H1 (cell line): ENCODE data around the gene TNP2. TPM values are rescaled to one million over a fixed set of nuclear protein-coding genes. Genes with fewer than 3 reads are reported as not detected.

ENCODE experiments used
- CTCF ChIA-PET: fragments of 300-600 bp; sonication (Branson Sonifier 250); formaldehyde crosslinking; loops from one replicate; lab custom pipeline; 2021; ENCODE audit not compliant: partially characterized antibody; lab: Charles Lee
- POLR2A ChIA-PET: fragments of 300-600 bp; sonication (Branson Sonifier 250); formaldehyde crosslinking; loops from one replicate; lab custom pipeline; 2021; ENCODE audit warnings: inconsistent platforms; ENCODE audit not compliant: partially characterized antibody; lab: Charles Lee
- DNase-seq, 2 experiments: peaks; one replicate each; pipeline versions ENCODE4 v3.0.0 to v3.0.0-alpha.2; 2010 to 2022; ENCODE audit warnings: low spot score in 2 of 2, low read depth in 1 of 2, mixed read lengths in 1 of 2
- FAIRE-seq: peaks from 2 replicates; lab custom pipeline; 2011; peaks lifted over from hg19 to GRCh38; lab: Jason Lieb, UNC
- H2AFZ ChIP-seq: 2 replicates; pipeline ENCODE4 v1.8.1; 2012; ENCODE audit warnings: low read length, inconsistent platforms
- H2AK5ac ChIP-seq: 2 replicates; pipeline ENCODE4 v1.6.1; 2013; ENCODE audit warnings: low read depth, low read length
- H2BK120ac ChIP-seq: replicated peaks from 2 replicates; pipeline ENCODE3; 2013; ENCODE audit warnings: low read depth, low read length, inconsistent platforms
- H2BK12ac ChIP-seq: 2 replicates; pipeline ENCODE4 v1.6.1; 2013; ENCODE audit warnings: low read depth, low read length
- H2BK15ac ChIP-seq: 2 replicates; pipeline ENCODE4 v1.6.1; 2013; ENCODE audit warnings: low read length
- H2BK20ac ChIP-seq: 2 replicates; pipeline ENCODE4 v1.6.1; 2013; ENCODE audit warnings: low read length
- H2BK5ac ChIP-seq: 2 replicates; pipeline ENCODE4 v1.6.1; 2013; ENCODE audit warnings: low read depth, low read length
- H3K14ac ChIP-seq: 2 replicates; pipeline ENCODE4 v1.6.1; 2013; ENCODE audit warnings: inconsistent platforms; ENCODE audit not compliant: insufficient read length
- H3K18ac ChIP-seq: 2 replicates; pipeline ENCODE4 v1.6.1; 2013; ENCODE audit warnings: low read length; ENCODE audit errors: extremely low read depth
- H3K23ac ChIP-seq: 2 replicates; pipeline ENCODE4 v1.6.1; 2013; ENCODE audit warnings: inconsistent platforms; ENCODE audit not compliant: insufficient read length
- H3K23me2 ChIP-seq: 2 replicates; pipeline ENCODE4 v1.6.1; 2013; ENCODE audit warnings: low read depth, low read length
- H3K27ac ChIP-seq: 2 replicates; pipeline ENCODE4 v1.6.1; 2011; ENCODE audit warnings: low read depth, low read length, inconsistent platforms
- H3K27me3 ChIP-seq, 4 experiments: replicated peaks in 1 of 4; 1 replicate in 1 of 4; 2 replicates in 3 of 4; pipeline versions ENCODE4 v1.6.1 to v1.8.1; 2011 to 2013; ENCODE audit warnings: low read length in 3 of 4, mild to moderate bottlenecking in 3 of 4, inconsistent platforms in 2 of 4, mixed read lengths in 2 of 4, moderate library complexity in 1 of 4; ENCODE audit not compliant: control insufficient read depth in 3 of 4, insufficient read depth in 3 of 4; ENCODE audit errors: extremely low read depth in 1 of 4
- H3K36me3 ChIP-seq, 4 experiments: 2 replicates each; pipeline versions ENCODE4 v1.6.1 to v1.8.1; 2011 to 2013; ENCODE audit warnings: mild to moderate bottlenecking in 4 of 4, low read length in 3 of 4, moderate library complexity in 2 of 4, control low read depth in 1 of 4, inconsistent platforms in 1 of 4; ENCODE audit not compliant: insufficient read depth in 4 of 4, control insufficient read depth in 2 of 4
- H3K4ac ChIP-seq: replicated peaks from 2 replicates; pipeline ENCODE3; 2013; ENCODE audit warnings: low read length, low read depth, mixed read lengths, inconsistent platforms; ENCODE audit not compliant: insufficient read length
- H3K4me1 ChIP-seq, 4 experiments: replicated peaks in 1 of 4; 1 replicate in 1 of 4; 2 replicates in 3 of 4; pipeline versions ENCODE4 v1.6.1 to v1.8.1; 2011 to 2013; ENCODE audit warnings: low read length in 3 of 4, inconsistent platforms in 2 of 4, mixed read lengths in 1 of 4; ENCODE audit not compliant: insufficient read depth in 4 of 4, control insufficient read depth in 3 of 4
- H3K4me2 ChIP-seq, 2 experiments: 2 replicates each; pipeline versions ENCODE4 v1.6.1 to v1.8.1; 2011 to 2013; ENCODE audit warnings: low read depth in 2 of 2, low read length in 2 of 2, control low read depth in 1 of 2, inconsistent platforms in 1 of 2, mild to moderate bottlenecking in 1 of 2; ENCODE audit not compliant: insufficient read depth in 1 of 2
- H3K4me3 ChIP-seq, 4 experiments: fragments of 200-600, 300-600 bp in 1 of 4; sonication (generic), shearing (Covaris generic), sonication (Bioruptor Twin) in 1 of 4; 2 replicates each; pipeline versions ENCODE4 v1.5.1 to v1.8.1; 2011 to 2016; ENCODE audit warnings: low read length in 4 of 4, low read depth in 3 of 4, control low read depth in 2 of 4, inconsistent platforms in 2 of 4, mild to moderate bottlenecking in 2 of 4, mixed read lengths in 1 of 4, moderate library complexity in 1 of 4; ENCODE audit not compliant: insufficient read depth in 2 of 4; ENCODE audit errors: extremely low read depth in 1 of 4
- H3K56ac ChIP-seq: replicated peaks from 2 replicates; pipeline ENCODE3; 2013; ENCODE audit warnings: low read depth, mild to moderate bottlenecking, mixed read lengths, low read length, inconsistent platforms; ENCODE audit not compliant: insufficient read length
- H3K79me1 ChIP-seq: 2 replicates; pipeline ENCODE4 v1.6.1; 2013; ENCODE audit warnings: low read depth, low read length, control low read depth
- H3K79me2 ChIP-seq, 2 experiments: 2 replicates each; pipeline versions ENCODE4 v1.6.1 to v1.8.1; 2012 to 2013; ENCODE audit warnings: low read length in 2 of 2, mild to moderate bottlenecking in 2 of 2, inconsistent platforms in 1 of 2; ENCODE audit not compliant: insufficient read depth in 2 of 2, control insufficient read depth in 1 of 2
- H3K9ac ChIP-seq, 4 experiments: replicated peaks in 1 of 4; 1 replicate in 1 of 4; 2 replicates in 3 of 4; pipeline versions ENCODE4 v1.6.1 to v1.8.1; 2011 to 2013; ENCODE audit warnings: low read depth in 3 of 4, low read length in 3 of 4, control low read depth in 2 of 4, mild to moderate bottlenecking in 2 of 4, moderate library complexity in 2 of 4, inconsistent platforms in 1 of 4; ENCODE audit errors: extremely low read depth in 1 of 4
- H3K9me3 ChIP-seq, 2 experiments: 2 replicates each; pipeline versions ENCODE4 v1.6.1 to v1.8.1; 2012 to 2013; ENCODE audit warnings: mild to moderate bottlenecking in 2 of 2, moderate library complexity in 2 of 2, control low read depth in 1 of 2, inconsistent platforms in 1 of 2, low read depth in 1 of 2, low read length in 1 of 2, mixed read lengths in 1 of 2; ENCODE audit not compliant: insufficient read depth in 2 of 2
- H4K20me1 ChIP-seq, 2 experiments: replicated peaks in 1 of 2; 2 replicates each; pipeline versions ENCODE3 to v1.8.1; 2011 to 2013; ENCODE audit warnings: inconsistent platforms in 2 of 2, low read length in 2 of 2, mild to moderate bottlenecking in 1 of 2; ENCODE audit not compliant: insufficient read depth in 2 of 2, control insufficient read depth in 1 of 2
- H4K5ac ChIP-seq: 2 replicates; pipeline ENCODE4 v1.6.1; 2013; ENCODE audit warnings: low read length, low read depth, mixed read lengths, inconsistent platforms; ENCODE audit not compliant: insufficient read length
- H4K8ac ChIP-seq: 2 replicates; pipeline ENCODE4 v1.8.0; 2013; ENCODE audit warnings: mild to moderate bottlenecking, moderate library complexity, low read length, inconsistent platforms; ENCODE audit not compliant: insufficient read depth; ENCODE audit errors: extremely low read depth
- H4K91ac ChIP-seq: replicated peaks from 2 replicates; pipeline ENCODE3; 2013; ENCODE audit warnings: low read length, mixed read lengths, inconsistent platforms; ENCODE audit not compliant: insufficient read length
- ATF3 ChIP-seq: IDR thresholded peaks from 2 replicates; pipeline ENCODE4 v1.6.1; 2011; ENCODE audit warnings: low read depth, mild to moderate bottlenecking, low read length; ENCODE audit not compliant: insufficient read depth
- EP300 ChIP-seq, 2 experiments: IDR thresholded peaks; 1 replicate in 1 of 2; 2 replicates in 1 of 2; pipeline ENCODE4 v1.6.1; 2011 to 2012; ENCODE audit warnings: low read depth in 2 of 2, low read length in 2 of 2, mild to moderate bottlenecking in 2 of 2, borderline replicate concordance in 1 of 2, inconsistent platforms in 1 of 2, moderate library complexity in 1 of 2
- RAD21 ChIP-seq, 2 experiments: IDR thresholded peaks in 1 of 2; conservative IDR thresholded peaks in 1 of 2; 2 replicates each; pipeline ENCODE4 v1.6.1; 2011; ENCODE audit warnings: low read depth in 2 of 2, low read length in 2 of 2, improper control_type of control experiment in 1 of 2, inconsistent platforms in 1 of 2, mild to moderate bottlenecking in 1 of 2, moderate library complexity in 1 of 2
- SIRT6 ChIP-seq: IDR thresholded peaks from one replicate; pipeline ENCODE4 v1.7.1; 2012; ENCODE audit warnings: low read length, inconsistent platforms
- SUZ12 ChIP-seq: fragments of 200-600 bp; sonication (generic); IDR thresholded peaks from 2 replicates; pipeline ENCODE4 v1.6.1; 2012; ENCODE audit warnings: mild to moderate bottlenecking, inconsistent platforms, low read length, moderate library complexity, mixed read lengths
- WGBS, 2 experiments: shearing (Covaris generic) in 1 of 2; methylation state at CpG; one replicate each; pipeline versions ENCODE4 v1.1.6 to v1.1.7; 2013 to 2015; ENCODE audit warnings: low lambda C conversion rate in 2 of 2, mixed read lengths in 2 of 2, inconsistent platforms in 1 of 2, low coverage in 1 of 2, missing lambda C conversion rate in 1 of 2; ENCODE audit not compliant: insufficient replicate concordance in 2 of 2, insufficient coverage in 1 of 2, insufficient read length in 1 of 2; ENCODE audit errors: extremely low coverage in 1 of 2, missing lambda C conversion rate in 1 of 2; 5-methylcytosine and 5-hydroxymethylcytosine counted together
- polyA plus RNA-seq, 7 experiments: library from polyadenylated mRNA; depleted of rRNA in 3 of 7; stranded (reverse) in 5 of 7; unstranded in 2 of 7; fragments of >200 nt in 5 of 7; fragments of 200-250 nt in 2 of 7; gene quantifications; 1 replicate in 5 of 7; 2 replicates in 1 of 7; 4 replicates in 1 of 7; pipeline versions ENCODE4 v1.2.1 to v1.2.3, GENCODE V29; 2011 to 2013; ENCODE audit warnings: missing spikeins in 2 of 7, mixed read lengths in 2 of 7
- total RNA-seq: library from RNA; stranded (reverse); fragmentation: NEBNext Ultra II Directional; extraction: Animal tissue kit (Norgen Biotek cat#: 25700); gene quantifications from 2 replicates; pipeline ENCODE4 v1.2.1, GENCODE V29; 2021
- TF ChIP-seq, protein P1 (sequence below), 3 experiments: IDR thresholded peaks; 1 replicate in 2 of 3; 2 replicates in 1 of 3; pipeline versions ENCODE4 v1.5.1 to v1.6.1; 2011; ENCODE audit warnings: low read length in 3 of 3, mild to moderate bottlenecking in 3 of 3, inconsistent platforms in 2 of 3, low read depth in 1 of 3, moderate library complexity in 1 of 3; ENCODE audit not compliant: insufficient read depth in 1 of 3; ENCODE audit errors: control extremely low read depth in 1 of 3
- TF ChIP-seq, protein P2 (sequence below): IDR thresholded peaks from 2 replicates; pipeline ENCODE4 v1.6.1; 2011; ENCODE audit warnings: low read length, improper control_type of control experiment

TNP2 gene
- total and polyA plus RNA-seq, 2 of the 8 experiments (the other 6 are each of a cell fraction or from before 2014, with no cell fraction given): not detected

DNA sequence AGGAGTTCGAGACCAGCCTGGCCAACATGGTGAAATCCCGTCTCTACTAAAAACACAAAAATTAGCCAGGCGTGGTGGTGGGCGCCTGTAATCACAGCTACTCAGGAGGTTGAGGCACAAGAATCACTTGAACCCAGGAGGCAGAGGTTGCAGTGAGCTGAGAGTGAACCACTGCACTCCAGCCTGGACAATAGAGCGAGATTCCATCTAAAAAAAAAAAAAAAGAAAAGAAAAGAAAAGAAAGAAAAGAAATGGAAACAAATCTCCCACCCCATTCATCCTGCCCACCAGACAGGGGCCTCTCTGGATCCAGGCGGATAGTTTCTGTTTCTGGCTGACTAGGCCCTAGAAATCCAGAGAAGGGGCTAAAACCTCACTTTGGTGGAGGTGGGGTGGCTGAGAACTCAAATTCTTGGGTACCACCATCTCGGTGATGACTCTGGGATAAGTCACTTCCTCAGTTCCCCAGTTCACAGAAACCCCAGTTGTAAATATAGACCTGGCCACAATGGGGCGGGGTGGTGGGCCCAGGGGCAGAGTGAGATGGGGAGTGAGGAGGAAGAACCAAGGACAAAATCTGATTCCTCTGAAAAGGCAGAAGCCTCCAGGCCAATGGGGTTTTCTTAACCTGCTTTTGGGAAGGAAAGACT is 35.3 kb downstream of the TNP2 start:
- Histone ChIP-seq H3K18ac (no peak overlapping the region), H3K56ac (no peak overlapping the region), H3K27ac (no peak overlapping the region), H3K9me3 (0 out of 4 replicates have a peak, but pooled peaks cover 0 to 3% of the 10 kb centered on the region in 2 experiments), H4K8ac (no peak overlapping the region), H2BK20ac (no peak overlapping the region), H2BK15ac (no peak overlapping the region), H3K4me2 (no peak overlapping the region), H4K5ac (no peak overlapping the region), H3K23me2 (no peaks in the 10 kb centered on the region), H3K14ac (no peak overlapping the region), H3K27me3 (no peaks in the 10 kb centered on the region), H3K4ac (no peak overlapping the region), H2AFZ (no peak overlapping the region), H2BK5ac (peak overlapping the region; percentile 60; the same call in 1 of the 2 replicates), H3K36me3 (no peaks in the 10 kb centered on the region), H4K91ac (no peak overlapping the region), H3K9ac (no peak overlapping the region), H3K4me3 (no peak overlapping the region), H2BK12ac (no peak overlapping the region), H3K23ac (no peak overlapping the region), H2AK5ac (no peak overlapping the region), H3K79me2 (no peaks in the 10 kb centered on the region), H4K20me1 (no peaks in the 10 kb centered on the region), H3K4me1 (peaks cover 0 to 4% (median 1%) of the 10 kb centered on the region in 4 experiments; a peak in 3 of 7 replicates), H3K79me1 (no peaks in the 10 kb centered on the region), H2BK120ac (no peak overlapping the region)
- DNase-seq: peak in 1 of 2 experiments; percentile 60
- ChIA-PET POLR2A (interaction anchor here (1.1 kb wide), 1 partner anchor 126 kb away, joined by 3 read pairs; no protein-coding TSS in a partner anchor), CTCF (interaction anchor here (1.1 to 1.4 kb wide), 4 partner anchors 8 to 151 kb away, joined by 3 to 4 read pairs (median 4); no protein-coding TSS in a partner anchor)
- WGBS, 2 experiments: 84% methylated on average over 5 of the region's 8 CpGs; no CpG with 5 or more reads in 1 of the 2 experiments
- FAIRE-seq: no peak
- TF ChIP-seq, protein P1, sequence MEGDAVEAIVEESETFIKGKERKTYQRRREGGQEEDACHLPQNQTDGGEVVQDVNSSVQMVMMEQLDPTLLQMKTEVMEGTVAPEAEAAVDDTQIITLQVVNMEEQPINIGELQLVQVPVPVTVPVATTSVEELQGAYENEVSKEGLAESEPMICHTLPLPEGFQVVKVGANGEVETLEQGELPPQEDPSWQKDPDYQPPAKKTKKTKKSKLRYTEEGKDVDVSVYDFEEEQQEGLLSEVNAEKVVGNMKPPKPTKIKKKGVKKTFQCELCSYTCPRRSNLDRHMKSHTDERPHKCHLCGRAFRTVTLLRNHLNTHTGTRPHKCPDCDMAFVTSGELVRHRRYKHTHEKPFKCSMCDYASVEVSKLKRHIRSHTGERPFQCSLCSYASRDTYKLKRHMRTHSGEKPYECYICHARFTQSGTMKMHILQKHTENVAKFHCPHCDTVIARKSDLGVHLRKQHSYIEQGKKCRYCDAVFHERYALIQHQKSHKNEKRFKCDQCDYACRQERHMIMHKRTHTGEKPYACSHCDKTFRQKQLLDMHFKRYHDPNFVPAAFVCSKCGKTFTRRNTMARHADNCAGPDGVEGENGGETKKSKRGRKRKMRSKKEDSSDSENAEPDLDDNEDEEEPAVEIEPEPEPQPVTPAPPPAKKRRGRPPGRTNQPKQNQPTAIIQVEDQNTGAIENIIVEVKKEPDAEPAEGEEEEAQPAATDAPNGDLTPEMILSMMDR (IDR thresholded peaks at IDR 0.05; ENCODE audit: control extremely low read depth in 1 of 3, insufficient read depth in 1 of 3, low read depth in 1 of 3, low read length in 3 of 3): peak; percentile 11 to 37 (median 31)
- TF ChIP-seq, protein P2, sequence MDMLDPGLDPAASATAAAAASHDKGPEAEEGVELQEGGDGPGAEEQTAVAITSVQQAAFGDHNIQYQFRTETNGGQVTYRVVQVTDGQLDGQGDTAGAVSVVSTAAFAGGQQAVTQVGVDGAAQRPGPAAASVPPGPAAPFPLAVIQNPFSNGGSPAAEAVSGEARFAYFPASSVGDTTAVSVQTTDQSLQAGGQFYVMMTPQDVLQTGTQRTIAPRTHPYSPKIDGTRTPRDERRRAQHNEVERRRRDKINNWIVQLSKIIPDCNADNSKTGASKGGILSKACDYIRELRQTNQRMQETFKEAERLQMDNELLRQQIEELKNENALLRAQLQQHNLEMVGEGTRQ: no peak
- no peak for TF ChIP-seq SIRT6
- no peak for TF ChIP-seq SUZ12
- TF ChIP-seq RAD21 (IDR thresholded peaks at IDR 0.05 in 1 of 2, conservative IDR thresholded peaks at IDR 0.05 in 1 of 2; ENCODE audit: low read depth in 2 of 2, low read length in 2 of 2): peak; percentile 29 to 44; a peak in 3 of 4 replicates
- TF ChIP-seq ATF3: no peak
- no peak for TF ChIP-seq EP300 (IDR thresholded peaks at IDR 0.05; ENCODE audit: borderline replicate concordance in 1 of 2, low read depth in 2 of 2, low read length in 2 of 2)
